T-helper 9 cell (primary cell): ENCODE results near the gene HOXA10.

ENCODE experiments used
- DNase-seq: peaks from one replicate; pipeline ENCODE4 v3.0.0-alpha.2; 2020

The HOXA10 gene

GRCh38 chr7:27203365-27203953 is 29.3 kb upstream of the HOXA10 start:
- no peak for DNase-seq

- DNase-seq = no peak
Observed at GRCh38 chr7:27202862-27203134, 28.7 kb upstream of the HOXA10 start.

GRCh38 chr7:27202018-27202861 is 28.1 kb upstream of the HOXA10 start:
- no peak for DNase-seq

GRCh38 chr7:27201580-27202017 is 27.5 kb upstream of the HOXA10 start:
- no peak for DNase-seq

- DNase-seq = no peak
Observed at GRCh38 chr7:27200761-27201579, 26.9 kb upstream of the HOXA10 start.

- no peak for DNase-seq
Observed at GRCh38 chr7:27199849-27200760, 26.0 kb upstream of the HOXA10 start, which contains the start of gene HOXA13. HOXA13 (minus strand) TSS chr7:27200091; CDS start chr7:27200077, 14 bp downstream.

GRCh38 chr7:27198871-27199801 is 25.0 kb upstream of the HOXA10 start:
- DNase-seq = no peak

GRCh38 chr7:27198138-27198841 is 24.2 kb upstream of the HOXA10 start:
- no peak for DNase-seq

GRCh38 chr7:27197137-27198042 is 23.3 kb upstream of the HOXA10 start:
- no peak for DNase-seq

GRCh38 chr7:27196287-27196767 is 22.2 kb upstream of the HOXA10 start:
- peak; percentile 86 for DNase-seq

GRCh38 chr7:27194686-27195379 is 20.7 kb upstream of the HOXA10 start:
- no peak for DNase-seq

- DNase-seq = no peak
Observed at GRCh38 chr7:27194002-27194352, 19.9 kb upstream of the HOXA10 start.

- no peak for DNase-seq
Observed at GRCh38 chr7:27193335-27194001, 19.3 kb upstream of the HOXA10 start.

- no peak for DNase-seq
Observed at GRCh38 chr7:27192546-27193334, 18.6 kb upstream of the HOXA10 start.

- no peak for DNase-seq
Observed at GRCh38 chr7:27191833-27192545, 17.9 kb upstream of the HOXA10 start.

GRCh38 chr7:27191161-27191731 is 17.1 kb upstream of the HOXA10 start:
- no peak for DNase-seq
